A549 (cell line): Measurements from ENCODE around the gene GSS.

Source experiments
- CTCF ChIP-seq: fragments of >200 bp; sonication (Bioruptor Twin); formaldehyde crosslinking; IDR thresholded peaks from 3 replicates; pipeline ENCODE4 v1.5.1; 2016
- E2F6 ChIP-seq: IDR thresholded peaks from 2 replicates; pipeline ENCODE4 v1.6.1; 2012; ENCODE audit warnings: low read depth, borderline replicate concordance
- RFX5 ChIP-seq: fragments of 450-650 bp; IDR thresholded peaks from 2 replicates; pipeline ENCODE4 v1.7.1; 2014; ENCODE audit warnings: antibody characterized with exemption, mild to moderate bottlenecking, moderate library complexity
- ZFP36 ChIP-seq: fragments of 450-650 bp; IDR thresholded peaks from 2 replicates; pipeline ENCODE4 v1.6.1; 2014; ENCODE audit warnings: borderline replicate concordance; ENCODE audit not compliant: partially characterized antibody

- TF ChIP-seq E2F6 (no peak), CTCF (no peak), RFX5 (no peak), ZFP36 (no peak)
Observed at GRCh38 chr20:34927736-34928135, 27.9 kb downstream of the GSS start.
